K562 (cell line): Measurements from ENCODE around the gene MAZ. TPM values are rescaled to one million over a fixed set of nuclear protein-coding genes. Genes with fewer than 3 reads are reported as not detected.

Experiments
- ARID4B ChIP-seq: sonication (generic); formaldehyde crosslinking; IDR thresholded peaks from 2 replicates; pipeline ENCODE4 v1.8.0; 2022; ENCODE audit warnings: mild to moderate bottlenecking, missing genetic modification reagents
- ETV5 ChIP-seq: sonication (generic); formaldehyde crosslinking; IDR thresholded peaks from 2 replicates; pipeline ENCODE4 v1.4.0; 2020; ENCODE audit warnings: low read depth, mild to moderate bottlenecking, missing genetic modification reagents
- KHSRP ChIP-seq: fragments of 450-650 bp; IDR thresholded peaks from 2 replicates; pipeline ENCODE4 v1.6.1; 2017
- PKNOX1 ChIP-seq: fragments of 450-650 bp; IDR thresholded peaks from 2 replicates; pipeline ENCODE4 v1.6.1; 2016
- SETDB1 ChIP-seq: IDR thresholded peaks from one replicate; pipeline ENCODE4 v1.6.1; 2012; ENCODE audit warnings: low read length, control low read depth, inconsistent platforms
- TEAD2 ChIP-seq: fragments of 450-650 bp; IDR thresholded peaks from 2 replicates; pipeline ENCODE4 v1.6.1; 2016; ENCODE audit warnings: missing genetic modification characterization, control low read depth, missing compliant biosample characterization
- TSHZ1 ChIP-seq: fragments of 250-450 bp; sonication (Bioruptor Pico); IDR thresholded peaks from 2 replicates; pipeline ENCODE4 v1.4.0; 2020; ENCODE audit warnings: mild to moderate bottlenecking, moderate library complexity
- ZC3H8 ChIP-seq: fragments of 450-650 bp; IDR thresholded peaks from 2 replicates; pipeline ENCODE4 v1.6.1; 2017
- ZFP1 ChIP-seq: fragments of 450-650 bp; formaldehyde crosslinking; IDR thresholded peaks from 2 replicates; pipeline ENCODE4 v1.4.0; 2020; ENCODE audit warnings: mild to moderate bottlenecking, mixed read lengths
- ZFX ChIP-seq: sonication (generic); formaldehyde crosslinking; IDR thresholded peaks from 2 replicates; pipeline ENCODE4 v1.8.0; 2022; ENCODE audit warnings: mild to moderate bottlenecking, missing genetic modification reagents, moderate library complexity
- ZNF146 ChIP-seq: IDR thresholded peaks from one replicate; pipeline ENCODE4 v1.6.1; 2018; ENCODE audit warnings: missing compliant biosample characterization; ENCODE audit not compliant: unreplicated experiment
- ZNF436 ChIP-seq: fragments of 250-450, 450-650 bp; sonication (Bioruptor Pico); formaldehyde crosslinking; IDR thresholded peaks from 2 replicates; pipeline ENCODE4 v1.7.0; 2020; ENCODE audit warnings: mild to moderate bottlenecking
- ZNF511 ChIP-seq: sonication (generic); formaldehyde crosslinking; IDR thresholded peaks from 2 replicates; pipeline ENCODE4 v1.8.0; 2022; ENCODE audit warnings: mild to moderate bottlenecking, missing genetic modification reagents
- ZNF592 ChIP-seq: fragments of 450-650 bp; IDR thresholded peaks from 2 replicates; pipeline ENCODE4 v1.6.1; 2017; ENCODE audit warnings: antibody characterized with exemption, mild to moderate bottlenecking
- polyA plus RNA-seq, 8 experiments: library from polyadenylated mRNA; depleted of rRNA in 4 of 8; stranded (reverse) in 5 of 8; unstranded in 3 of 8; fragments of >200 nt; fragmentation: Nextera tagmentation in 2 of 8; fragmentation: Illumina TruSeq in 1 of 8; extraction: Ambion mirVana in 2 of 8; extraction: Trizol in 1 of 8; gene quantifications; 2 replicates each; pipeline versions ENCODE4 v1.2.1 to v1.2.3, GENCODE V29; 2011 to 2014; ENCODE audit warnings: inconsistent platforms in 1 of 8, missing spikeins in 1 of 8
- total RNA-seq, 7 experiments: library from RNA; depleted of rRNA in 6 of 7; stranded (reverse); fragments of >200 nt in 6 of 7; fragmentation: Illumina TruSeq in 2 of 7; extraction: Trizol in 2 of 7; gene quantifications; 2 replicates each; pipeline versions ENCODE4 v1.2.1 to v1.2.3, GENCODE V29; 2011 to 2021; ENCODE audit warnings: low replicate concordance in 1 of 7

The MAZ gene
- total and polyA plus RNA-seq, 9 of the 15 experiments (the other 6 are each of a cell fraction or from before 2014, with no cell fraction given), result 45.4 to 532 (median 250) TPM

- peak; percentile 98 for TF ChIP-seq ARID4B (CRISPR knock-in tag)
- peak; percentile 73 for TF ChIP-seq PKNOX1
- TF ChIP-seq TEAD2, result no peak
- peak; percentile 97 for TF ChIP-seq ZNF592
- no peak for TF ChIP-seq ZNF436
- no peak for TF ChIP-seq ZFP1 (CRISPR knock-in tag)
- peak; percentile 96 for TF ChIP-seq ZFX (CRISPR knock-in tag)
- TF ChIP-seq TSHZ1, result no peak
- no peak for TF ChIP-seq ZC3H8
- no peak for TF ChIP-seq KHSRP
- TF ChIP-seq SETDB1, result no peak
- no peak for TF ChIP-seq ZNF146
- TF ChIP-seq ETV5 (CRISPR knock-in tag), result peak; percentile 75; the same call in 1 of the 2 replicates
- peak; percentile 91 for TF ChIP-seq ZNF511 (CRISPR knock-in tag)
These were observed 1.3 kb downstream of the MAZ start (continued) for GRCh38 chr16:29807426-29808218.
